Right lobe of liver (tissue), 6 donors: ENCODE results near the gene MED27. TPM values are rescaled to one million over a fixed set of nuclear protein-coding genes. Genes with fewer than 3 reads are reported as not detected.
A peak's percentile ranks its signal among the peaks of the same experiment; 100 is the strongest.

Experiments used
- ATAC-seq, 4 donors: fragments of 200-7000 bp; cut with Tn5 transposase; one replicate each; pipeline ENCODE4 v1.9.1; 2020; ENCODE audit warnings: mild to moderate bottlenecking in 4 of 4, moderate library complexity in 4 of 4
- DNase-seq, 3 donors: peaks; one replicate each; pipeline ENCODE4 v3.0.0-alpha.2; 2020
- H3K27ac ChIP-seq, 3 donors: fragments of 200-600 bp; one replicate each; pipeline ENCODE4 v1.8.0; 2022
- H3K27me3 ChIP-seq, 2 donors: fragments of 200-600 bp; one replicate each; pipeline ENCODE4 v1.8.0; 2022
- H3K36me3 ChIP-seq, 4 donors: fragments of 200-600 bp; sonication (generic) in 1 of 4; one replicate each; pipeline versions ENCODE4 v1.5.1 to v1.8.0; 2017 to 2022; ENCODE audit warnings: control low read depth in 1 of 4
- H3K4me1 ChIP-seq, 4 donors: fragments of 200-600 bp; sonication (generic) in 1 of 4; one replicate each; pipeline versions ENCODE4 v1.5.1 to v1.8.0; 2017 to 2022; ENCODE audit warnings: control low read depth in 1 of 4
- H3K4me3 ChIP-seq, 3 donors: fragments of 200-600 bp; one replicate each; pipeline ENCODE4 v1.8.0; 2022
- H3K9me3 ChIP-seq, 4 donors: fragments of 200-600 bp; sonication (generic) in 1 of 4; one replicate each; pipeline versions ENCODE4 v1.5.1 to v1.8.0; 2017 to 2022; ENCODE audit warnings: control low read depth in 1 of 4
- POLR2A ChIP-seq: fragments of 450-650 bp; IDR thresholded peaks from one replicate; pipeline ENCODE4 v1.6.1; 2017; ENCODE audit warnings: antibody characterized with exemption, mild to moderate bottlenecking
- WGBS: methylation state at CpG from one replicate; pipeline ENCODE4 v1.1.6; 2018; ENCODE audit warnings: low coverage, low lambda C conversion rate; ENCODE audit not compliant: insufficient coverage; ENCODE audit errors: missing lambda C conversion rate; 5-methylcytosine and 5-hydroxymethylcytosine counted together
- intact Hi-C, 2 donors: fragments of 100-400 bp; cut with DNase I; formaldehyde crosslinking; loops; one replicate each; pipeline versions ENCODE4 v1.11.2 to v1.14.1; 2022
- total RNA-seq, 6 experiments: library from RNA; depleted of rRNA in 2 of 6; stranded (reverse); fragments of >200 nt in 2 of 6; fragmentation: NEBNext Ultra II Directional in 3 of 6; extraction: Animal tissue kit (Norgen Biotek cat#: 25700) in 3 of 6; gene quantifications; one replicate each; pipeline versions ENCODE4 v1.1.0 to v1.2.4, GENCODE V29; 2016 to 2023
- TF ChIP-seq, protein P1 (sequence below), 4 donors: fragments of 200-600 bp in 3 of 4; fragments of 450-650 bp in 1 of 4; IDR thresholded peaks; one replicate each; pipeline versions ENCODE4 v1.5.1 to v1.8.0; 2016 to 2022; ENCODE audit warnings: antibody characterized with exemption in 4 of 4, mild to moderate bottlenecking in 2 of 4
- donor health status: DM: no; HTN: yes; CAD: no.
- donor health status: DM: no; HTN: no; CAD: no.
- donor health status: DM: no; HTN: no; CAD: no.
- donor health status: DM: no; HTN: yes; CAD: no.
- donor health status: DM: no; HTN: yes; CAD: no.

Gene MED27
- total RNA-seq, 6 experiments from 2014 or later: 4.6 to 7.3 (median 6.1) TPM

DNA sequence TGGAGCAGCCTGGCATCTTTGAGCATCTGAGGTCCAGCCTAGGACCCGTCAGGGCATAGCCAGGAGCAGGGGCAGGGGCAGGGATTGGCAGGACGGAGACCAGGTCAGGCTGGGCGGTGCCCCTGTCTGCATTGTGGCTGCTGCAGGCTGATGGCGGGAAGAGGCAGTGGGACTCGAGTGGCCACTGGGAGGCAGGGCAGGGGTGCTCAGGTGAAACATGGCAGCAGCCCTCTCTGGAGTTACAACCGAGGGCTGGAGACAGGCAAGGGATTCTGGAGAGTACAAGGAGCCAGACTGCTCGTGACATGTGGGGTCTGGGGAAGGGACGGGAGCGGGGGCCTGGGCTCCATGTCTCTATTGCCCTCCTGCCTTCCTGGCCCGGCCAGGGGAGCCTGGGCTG, 242.4 kb downstream of the MED27 start:
- no peaks in the 10 kb centered on the region for H3K27me3 ChIP-seq
- intact Hi-C loops: no loop called here
- ATAC-seq: peak; percentile 44 to 59 (median 56)
- DNase-seq: peak in 2 of 3 donors; percentile 35 to 48
- H3K9me3 ChIP-seq: no peaks in the 10 kb centered on the region
- H3K27ac ChIP-seq: no peak overlapping the region
- no peak overlapping the region for H3K4me3 ChIP-seq
- no peaks in the 10 kb centered on the region for H3K4me1 ChIP-seq
- 10% methylated on average over 3 of the region's 10 CpGs for WGBS
- TF ChIP-seq, protein P1, sequence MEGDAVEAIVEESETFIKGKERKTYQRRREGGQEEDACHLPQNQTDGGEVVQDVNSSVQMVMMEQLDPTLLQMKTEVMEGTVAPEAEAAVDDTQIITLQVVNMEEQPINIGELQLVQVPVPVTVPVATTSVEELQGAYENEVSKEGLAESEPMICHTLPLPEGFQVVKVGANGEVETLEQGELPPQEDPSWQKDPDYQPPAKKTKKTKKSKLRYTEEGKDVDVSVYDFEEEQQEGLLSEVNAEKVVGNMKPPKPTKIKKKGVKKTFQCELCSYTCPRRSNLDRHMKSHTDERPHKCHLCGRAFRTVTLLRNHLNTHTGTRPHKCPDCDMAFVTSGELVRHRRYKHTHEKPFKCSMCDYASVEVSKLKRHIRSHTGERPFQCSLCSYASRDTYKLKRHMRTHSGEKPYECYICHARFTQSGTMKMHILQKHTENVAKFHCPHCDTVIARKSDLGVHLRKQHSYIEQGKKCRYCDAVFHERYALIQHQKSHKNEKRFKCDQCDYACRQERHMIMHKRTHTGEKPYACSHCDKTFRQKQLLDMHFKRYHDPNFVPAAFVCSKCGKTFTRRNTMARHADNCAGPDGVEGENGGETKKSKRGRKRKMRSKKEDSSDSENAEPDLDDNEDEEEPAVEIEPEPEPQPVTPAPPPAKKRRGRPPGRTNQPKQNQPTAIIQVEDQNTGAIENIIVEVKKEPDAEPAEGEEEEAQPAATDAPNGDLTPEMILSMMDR (IDR thresholded peaks at IDR 0.05): peak in 3 of 4 donors; percentile 11 to 20 (median 13)
- no peak for TF ChIP-seq POLR2A
- no peaks in the 10 kb centered on the region for H3K36me3 ChIP-seq

DNA sequence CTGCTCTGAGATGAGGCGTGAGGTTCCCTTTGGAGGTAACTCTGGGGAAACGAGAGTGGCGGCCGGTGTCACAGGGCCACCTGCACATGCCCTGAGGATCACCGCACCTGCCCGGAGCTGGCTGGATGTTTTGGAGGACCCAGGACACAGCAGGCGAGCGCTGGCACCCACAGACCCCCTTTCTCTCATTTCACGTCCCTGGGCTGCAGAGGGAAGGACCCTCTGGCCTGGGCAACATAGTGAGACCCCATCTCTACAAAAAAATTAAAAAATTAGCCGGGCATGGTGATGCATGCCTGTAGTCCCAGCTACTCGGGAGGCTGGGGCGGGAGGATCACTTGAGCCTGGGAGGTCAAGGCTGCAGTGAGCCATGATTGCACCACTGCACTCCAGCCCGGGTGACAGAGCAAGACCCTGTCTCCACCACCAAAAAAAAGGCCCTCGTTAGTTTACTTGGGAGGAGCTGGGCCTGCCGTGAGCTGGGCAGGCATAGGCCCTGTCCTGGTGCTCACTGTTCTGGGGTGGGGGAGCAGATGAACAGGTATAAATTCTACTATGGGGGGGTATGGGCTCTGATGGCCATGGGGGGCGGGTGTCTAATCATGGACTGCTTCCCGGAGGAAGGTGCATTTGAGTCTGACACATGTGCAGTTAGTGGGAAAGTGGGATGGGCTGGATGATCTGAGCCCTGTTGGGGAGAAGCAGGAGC, 242.9 kb downstream of the MED27 start:
- no peaks in the 10 kb centered on the region for H3K9me3 ChIP-seq
- H3K27me3 ChIP-seq: no peaks in the 10 kb centered on the region
- TF ChIP-seq, protein P1 (IDR thresholded peaks at IDR 0.05): no peak
- no peak for TF ChIP-seq POLR2A
- no peak overlapping the region for H3K27ac ChIP-seq
- no peak for ATAC-seq
- 67% methylated on average over 4 of the region's 17 CpGs for WGBS
- no peaks in the 10 kb centered on the region for H3K36me3 ChIP-seq
- no peak for DNase-seq
- no peaks in the 10 kb centered on the region for H3K4me1 ChIP-seq
- H3K4me3 ChIP-seq: no peak overlapping the region
- intact Hi-C loops: no loop called here

DNA sequence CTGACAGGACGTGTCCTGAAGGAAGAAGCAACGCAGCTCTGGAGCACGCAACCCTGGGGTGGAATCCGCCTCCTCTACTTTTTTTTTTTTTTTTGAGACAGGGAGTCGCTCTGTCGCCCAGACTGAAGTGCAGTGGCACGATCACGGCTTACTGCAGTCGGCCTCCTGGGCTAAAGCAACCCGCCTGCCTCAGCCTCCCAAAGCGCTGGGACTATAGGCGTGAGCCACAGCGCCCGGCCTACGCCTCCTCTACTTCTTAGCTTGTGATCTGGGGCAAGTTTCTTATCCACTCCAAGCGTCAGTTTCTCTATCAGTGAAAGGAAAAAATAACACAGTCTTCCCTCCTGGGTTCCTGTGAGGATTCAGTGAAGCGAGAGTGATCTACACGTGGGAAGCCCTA, 243.6 kb downstream of the MED27 start:
- ATAC-seq: no peak
- no peak overlapping the region for H3K4me3 ChIP-seq
- no peak for TF ChIP-seq POLR2A
- TF ChIP-seq, protein P1 (IDR thresholded peaks at IDR 0.05): no peak
- no peak for DNase-seq
- no peaks in the 10 kb centered on the region for H3K27me3 ChIP-seq
- WGBS: 64% methylated on average over 18 of the region's 18 CpGs
- no peaks in the 10 kb centered on the region for H3K36me3 ChIP-seq
- no peaks in the 10 kb centered on the region for H3K4me1 ChIP-seq
- H3K27ac ChIP-seq: no peak overlapping the region
- H3K9me3 ChIP-seq: no peaks in the 10 kb centered on the region
- intact Hi-C loops: no loop called here

DNA sequence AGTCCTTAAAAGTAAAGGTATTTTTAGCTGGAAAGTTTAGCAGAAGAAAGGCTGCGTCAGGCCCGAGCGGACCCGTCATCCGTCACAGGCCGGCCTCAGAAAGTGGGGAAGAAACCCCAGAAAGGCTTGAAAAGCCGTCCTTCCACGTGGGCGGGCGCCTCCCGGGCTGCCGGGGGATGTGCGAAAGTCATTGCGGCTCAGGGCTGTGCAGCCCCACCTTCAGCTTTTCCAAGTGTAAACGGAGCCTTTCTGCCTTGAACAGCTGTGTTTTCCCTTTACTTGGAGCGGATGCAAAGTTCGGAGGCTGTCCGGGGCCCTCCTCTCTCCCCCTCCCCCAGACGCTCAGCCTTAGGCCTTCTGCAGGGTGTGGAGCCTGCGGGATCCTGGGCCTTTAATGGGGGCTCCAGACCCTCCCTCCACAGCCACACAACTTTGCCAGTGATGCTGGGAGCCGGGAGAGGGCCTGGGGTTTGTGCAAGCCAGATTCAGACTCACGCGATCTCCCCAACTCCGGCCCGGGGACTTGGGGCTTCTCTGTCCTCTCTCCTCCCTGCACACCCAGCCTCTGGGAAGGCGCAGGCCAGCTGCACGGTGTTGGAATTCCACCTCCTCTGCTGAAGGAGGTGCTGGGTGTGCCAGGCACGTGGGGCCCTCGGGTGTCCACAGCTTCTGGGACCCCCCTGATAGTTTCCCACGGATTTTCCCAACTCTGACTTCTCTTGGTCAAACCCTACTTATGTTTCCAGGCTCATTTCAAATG, 244.3 kb downstream of the MED27 start:
- Histone ChIP-seq H3K27ac (no peak overlapping the region), H3K36me3 (no peaks in the 10 kb centered on the region), H3K4me1 (no peaks in the 10 kb centered on the region), H3K27me3 (no peaks in the 10 kb centered on the region), H3K9me3 (no peaks in the 10 kb centered on the region), H3K4me3 (no peak overlapping the region)
- DNase-seq (peak in 1 of 3 donors; percentile 35), ATAC-seq (no peak)
- 27% methylated on average over 5 of the region's 30 CpGs for WGBS
- no peak for TF ChIP-seq POLR2A
- TF ChIP-seq, protein P1 (IDR thresholded peaks at IDR 0.05): no peak
- intact Hi-C loops: no loop called here
